ENCODE data around the gene NUCB1.
A peak's percentile ranks its signal among the peaks of the same experiment; 100 is the strongest.

Gene NUCB1

DNA sequence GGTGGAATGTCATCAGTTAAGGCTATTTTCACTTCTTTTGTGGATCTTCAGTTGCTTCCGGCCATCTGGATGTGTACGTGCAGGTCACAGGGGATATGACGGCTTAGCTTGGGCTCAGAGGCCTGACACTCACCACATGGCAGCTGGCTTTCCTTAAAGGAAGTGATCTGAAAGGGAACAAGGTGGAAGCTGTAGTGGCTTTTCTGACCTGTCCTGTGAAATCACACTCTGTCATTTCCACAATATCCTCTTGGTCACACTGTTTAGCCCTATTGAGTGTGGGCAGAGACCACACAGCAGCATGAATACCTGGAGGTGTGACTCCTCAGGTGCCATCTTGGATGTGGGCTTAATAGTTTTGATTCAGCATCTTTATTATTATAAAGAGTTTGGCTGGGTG, 50.0 kb downstream of the NUCB1 start:
- peaks cover 0 to 1% of the 10 kb centered on the region in 2 donors for H3K4me1 ChIP-seq (ENCODE audit: control insufficient read depth in 1 of 2, insufficient read depth in 2 of 2, low read length in 2 of 2)
- no peak overlapping the region for H3K4me3 ChIP-seq (ENCODE audit: low read depth in 1 of 2, low read length in 2 of 2)
- no peak overlapping the region for H3K9ac ChIP-seq (ENCODE audit: low read depth in 1 of 2, low read length in 2 of 2)
- no peak overlapping the region for H3K27ac ChIP-seq (ENCODE audit: low read depth, low read length)
- no peaks in the 10 kb centered on the region for H3K36me3 ChIP-seq (ENCODE audit: control insufficient read depth in 1 of 2, insufficient read depth in 2 of 2, low read length in 2 of 2)
- H3K9me3 ChIP-seq (ENCODE audit: control insufficient read depth in 1 of 2, low read length in 2 of 2), result peaks cover 0 to 5% of the 10 kb centered on the region in 2 donors
- H3K27me3 ChIP-seq (ENCODE audit: control insufficient read depth in 1 of 2, insufficient read depth in 2 of 2, low read length in 2 of 2), result no peaks in the 10 kb centered on the region

DNA sequence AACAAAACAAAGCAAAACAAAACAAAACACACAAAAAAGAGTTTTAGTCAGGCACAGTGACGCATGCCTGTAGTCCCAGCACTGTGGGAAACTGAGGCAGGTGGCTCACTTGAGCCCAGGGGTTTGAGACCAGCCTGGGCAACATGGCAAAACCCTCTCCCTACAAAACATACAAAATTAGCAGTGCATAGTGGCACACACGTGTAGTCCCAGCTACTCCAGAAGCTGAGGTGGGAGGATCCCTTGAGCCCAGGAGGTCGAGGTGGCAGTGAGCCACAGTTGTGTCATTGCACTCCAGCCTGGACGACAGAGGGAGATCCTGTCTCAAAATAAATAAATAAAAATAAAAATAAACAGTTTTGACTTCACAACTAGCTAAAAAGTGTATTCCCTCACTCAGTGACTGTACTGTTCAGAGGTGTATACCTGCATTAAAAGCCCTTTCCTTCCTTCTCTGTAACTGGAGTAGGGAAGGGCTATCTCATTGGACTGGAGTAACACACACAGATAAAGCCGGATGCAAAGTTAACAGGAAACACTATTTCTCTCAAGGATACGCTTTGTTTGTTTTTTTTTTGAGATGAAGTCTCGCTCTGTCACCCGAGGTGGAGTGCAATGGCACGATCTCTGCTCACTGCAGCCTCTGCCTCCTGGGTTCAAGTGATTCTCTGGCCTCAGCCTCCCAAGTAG, 50.9 kb downstream of the NUCB1 start:
- Histone ChIP-seq H3K9me3 (ENCODE audit: control insufficient read depth in 1 of 2, low read length in 2 of 2) (peaks cover 0 to 5% of the 10 kb centered on the region in 2 donors), H3K9ac (ENCODE audit: low read depth in 1 of 2, low read length in 2 of 2) (no peak overlapping the region), H3K36me3 (ENCODE audit: control insufficient read depth in 1 of 2, insufficient read depth in 2 of 2, low read length in 2 of 2) (peaks cover 0 to 5% of the 10 kb centered on the region in 2 donors), H3K4me1 (ENCODE audit: control insufficient read depth in 1 of 2, insufficient read depth in 2 of 2, low read length in 2 of 2) (peaks cover 8 to 9% of the 10 kb centered on the region in 2 donors), H3K27ac (ENCODE audit: low read depth, low read length) (no peak overlapping the region), H3K27me3 (ENCODE audit: control insufficient read depth in 1 of 2, insufficient read depth in 2 of 2, low read length in 2 of 2) (no peaks in the 10 kb centered on the region), H3K4me3 (ENCODE audit: low read depth in 1 of 2, low read length in 2 of 2) (no peak overlapping the region)

DNA sequence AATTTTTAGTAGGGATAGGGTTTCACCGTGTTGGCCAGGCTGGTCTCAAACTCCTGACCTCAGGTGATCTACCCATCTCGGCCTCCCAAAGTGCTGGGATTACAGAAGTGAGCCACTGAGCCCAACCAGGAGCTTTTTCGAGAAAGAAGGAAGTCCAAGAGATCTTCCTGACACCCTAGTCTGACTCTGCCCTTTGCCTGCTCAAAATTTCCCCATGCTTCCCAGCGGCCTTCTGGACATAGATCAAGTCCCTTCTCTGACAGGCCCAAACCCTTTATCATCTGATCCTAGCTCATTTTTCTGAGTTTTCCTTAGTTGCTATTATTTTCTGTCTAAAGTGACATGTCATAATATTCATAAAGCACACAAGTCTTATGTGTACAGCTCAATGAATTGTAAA, 53.0 kb downstream of the NUCB1 start:
- H3K27me3 ChIP-seq (ENCODE audit: control insufficient read depth in 1 of 2, insufficient read depth in 2 of 2, low read length in 2 of 2), result no peaks in the 10 kb centered on the region
- H3K36me3 ChIP-seq (ENCODE audit: control insufficient read depth in 1 of 2, insufficient read depth in 2 of 2, low read length in 2 of 2), result peaks cover 0 to 7% of the 10 kb centered on the region in 2 donors
- peaks cover 12 to 14% of the 10 kb centered on the region in 2 donors for H3K4me1 ChIP-seq (ENCODE audit: control insufficient read depth in 1 of 2, insufficient read depth in 2 of 2, low read length in 2 of 2)
- no peak overlapping the region for H3K27ac ChIP-seq (ENCODE audit: low read depth, low read length)
- no peak overlapping the region for H3K4me3 ChIP-seq (ENCODE audit: low read depth in 1 of 2, low read length in 2 of 2)
- no peak overlapping the region for H3K9ac ChIP-seq (ENCODE audit: low read depth in 1 of 2, low read length in 2 of 2)
- no peaks in the 10 kb centered on the region for H3K9me3 ChIP-seq (ENCODE audit: control insufficient read depth in 1 of 2, low read length in 2 of 2)

DNA sequence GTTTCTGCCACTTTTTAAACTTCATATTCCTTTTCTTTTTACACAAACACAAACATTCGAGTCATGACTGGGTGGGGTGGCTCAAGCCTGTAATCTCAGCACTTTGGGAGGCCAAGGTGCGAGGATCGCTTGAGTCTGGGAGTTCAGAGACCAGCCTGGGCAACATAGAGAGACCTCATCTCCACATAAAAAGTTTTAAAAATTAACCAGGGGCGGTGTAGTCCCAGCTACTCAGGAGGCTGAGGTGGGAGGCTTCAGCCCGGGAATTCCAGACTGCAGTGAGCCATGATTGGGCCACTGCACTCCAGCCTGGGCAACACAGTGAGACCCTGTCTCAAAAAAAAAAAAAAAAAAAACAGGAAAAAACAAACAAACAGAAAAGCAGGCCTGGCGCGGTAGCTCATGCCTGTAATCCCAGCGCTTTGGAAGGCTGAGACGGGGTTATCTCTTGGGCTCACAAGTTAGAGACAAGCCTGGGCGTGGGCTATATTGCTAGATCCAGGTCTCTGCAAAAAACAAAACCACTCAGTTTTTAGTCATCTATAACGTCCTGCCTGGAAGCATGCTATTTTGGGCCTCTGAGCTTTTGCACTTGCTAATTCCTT, 54.0 kb downstream of the NUCB1 start:
- Histone ChIP-seq H3K27me3 (ENCODE audit: control insufficient read depth in 1 of 2, insufficient read depth in 2 of 2, low read length in 2 of 2) (no peaks in the 10 kb centered on the region), H3K4me3 (ENCODE audit: low read depth in 1 of 2, low read length in 2 of 2) (peak overlapping the region; percentile 87 to 89), H3K36me3 (ENCODE audit: control insufficient read depth in 1 of 2, insufficient read depth in 2 of 2, low read length in 2 of 2) (peaks cover 0 to 7% of the 10 kb centered on the region in 2 donors), H3K9me3 (ENCODE audit: control insufficient read depth in 1 of 2, low read length in 2 of 2) (no peaks in the 10 kb centered on the region), H3K4me1 (ENCODE audit: control insufficient read depth in 1 of 2, insufficient read depth in 2 of 2, low read length in 2 of 2) (peaks cover 12 to 14% of the 10 kb centered on the region in 2 donors), H3K9ac (ENCODE audit: low read depth in 1 of 2, low read length in 2 of 2) (peak overlapping the region; percentile 1 to 20), H3K27ac (ENCODE audit: low read depth, low read length) (peak overlapping the region; percentile 28)

DNA sequence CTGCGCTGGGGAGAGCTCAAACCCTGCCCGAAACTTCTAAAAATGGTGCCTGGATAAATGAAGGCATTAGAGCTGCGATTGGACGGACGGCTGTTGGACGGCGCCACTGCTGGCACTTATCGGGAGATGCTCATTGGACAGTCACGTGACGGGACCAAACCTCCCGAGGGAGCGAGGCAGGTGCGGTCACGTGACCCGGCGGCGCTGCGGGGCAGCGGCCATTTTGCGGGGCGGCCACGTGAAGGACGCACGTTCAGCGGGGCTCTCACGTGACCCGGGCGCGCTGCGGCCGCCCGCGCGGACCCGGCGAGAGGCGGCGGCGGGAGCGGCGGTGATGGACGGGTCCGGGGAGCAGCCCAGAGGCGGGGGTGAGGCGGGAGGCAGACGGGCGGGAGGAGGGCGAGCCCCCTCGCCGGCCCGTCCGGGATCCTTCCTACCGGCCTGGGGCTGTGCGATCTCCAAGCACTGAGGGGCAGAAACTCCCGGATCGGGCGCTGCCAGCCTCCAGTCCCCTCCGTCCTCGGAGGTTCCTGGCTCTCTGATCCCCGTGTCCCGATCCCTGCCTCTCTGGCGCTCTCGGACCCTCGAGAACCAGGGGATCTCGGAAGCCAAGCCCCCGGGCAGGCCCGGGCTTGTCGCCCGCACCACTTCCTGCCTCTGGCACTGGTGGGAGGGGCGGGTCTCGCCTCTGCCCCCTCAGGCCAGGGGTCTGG, 54.6 kb downstream of the NUCB1 start, which contains the start of gene BAX:
Gene BAX (plus strand): TSS at position 281 of the 713 bp plus-strand sequence. CDS start 54 bp downstream, at position 335.
- peak within 1 kb of the TSS; percentile 87 to 89 for H3K4me3 ChIP-seq (ENCODE audit: low read depth in 1 of 2, low read length in 2 of 2)
- no peaks in the 10 kb centered on the region for H3K27me3 ChIP-seq (ENCODE audit: control insufficient read depth in 1 of 2, insufficient read depth in 2 of 2, low read length in 2 of 2)
- peaks cover 12 to 14% of the 10 kb centered on the region in 2 donors for H3K4me1 ChIP-seq (ENCODE audit: control insufficient read depth in 1 of 2, insufficient read depth in 2 of 2, low read length in 2 of 2)
- peak within 1 kb of the TSS; percentile 94 to 98 for H3K9ac ChIP-seq (ENCODE audit: low read depth in 1 of 2, low read length in 2 of 2)
- peaks cover 0 to 7% of the 10 kb centered on the region in 2 donors for H3K36me3 ChIP-seq (ENCODE audit: control insufficient read depth in 1 of 2, insufficient read depth in 2 of 2, low read length in 2 of 2)
- H3K27ac ChIP-seq (ENCODE audit: low read depth, low read length), result peak within 1 kb of the TSS; percentile 74
- H3K9me3 ChIP-seq (ENCODE audit: control insufficient read depth in 1 of 2, low read length in 2 of 2), result no peaks in the 10 kb centered on the region

DNA sequence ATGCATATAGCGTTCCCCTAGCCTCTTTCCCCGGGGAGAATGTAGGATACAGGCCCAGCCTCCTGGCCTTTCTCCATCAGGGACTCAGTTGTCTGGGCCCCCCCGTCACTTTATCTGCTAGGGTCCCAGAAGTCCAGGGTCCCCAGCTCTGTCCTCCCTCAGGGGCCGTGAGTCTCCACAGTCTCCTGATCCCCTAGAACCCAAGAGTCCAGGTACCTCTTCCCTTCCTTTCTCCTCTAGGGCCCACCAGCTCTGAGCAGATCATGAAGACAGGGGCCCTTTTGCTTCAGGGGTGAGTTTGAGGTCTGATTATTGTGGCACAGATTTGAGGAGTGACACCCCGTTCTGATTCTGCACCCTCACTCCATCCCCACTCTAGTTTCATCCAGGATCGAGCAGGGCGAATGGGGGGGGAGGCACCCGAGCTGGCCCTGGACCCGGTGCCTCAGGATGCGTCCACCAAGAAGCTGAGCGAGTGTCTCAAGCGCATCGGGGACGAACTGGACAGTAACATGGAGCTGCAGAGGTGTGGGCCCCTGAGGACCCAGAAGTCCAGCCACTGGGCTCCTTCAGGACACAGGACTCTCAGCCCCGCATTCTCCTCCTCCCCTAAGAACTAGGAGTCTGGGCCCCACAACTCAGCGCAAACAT, 55.3 kb downstream of the NUCB1 start:
- Histone ChIP-seq H3K27ac (ENCODE audit: low read depth, low read length) (peak overlapping the region; percentile 74), H3K9ac (ENCODE audit: low read depth in 1 of 2, low read length in 2 of 2) (peak overlapping the region; percentile 94 to 98), H3K36me3 (ENCODE audit: control insufficient read depth in 1 of 2, insufficient read depth in 2 of 2, low read length in 2 of 2) (peaks cover 0 to 7% of the 10 kb centered on the region in 2 donors), H3K9me3 (ENCODE audit: control insufficient read depth in 1 of 2, low read length in 2 of 2) (no peaks in the 10 kb centered on the region), H3K27me3 (ENCODE audit: control insufficient read depth in 1 of 2, insufficient read depth in 2 of 2, low read length in 2 of 2) (no peaks in the 10 kb centered on the region), H3K4me1 (ENCODE audit: control insufficient read depth in 1 of 2, insufficient read depth in 2 of 2, low read length in 2 of 2) (peaks cover 12 to 18% of the 10 kb centered on the region in 2 donors), H3K4me3 (ENCODE audit: low read depth in 1 of 2, low read length in 2 of 2) (peak overlapping the region; percentile 87 to 89)

DNA sequence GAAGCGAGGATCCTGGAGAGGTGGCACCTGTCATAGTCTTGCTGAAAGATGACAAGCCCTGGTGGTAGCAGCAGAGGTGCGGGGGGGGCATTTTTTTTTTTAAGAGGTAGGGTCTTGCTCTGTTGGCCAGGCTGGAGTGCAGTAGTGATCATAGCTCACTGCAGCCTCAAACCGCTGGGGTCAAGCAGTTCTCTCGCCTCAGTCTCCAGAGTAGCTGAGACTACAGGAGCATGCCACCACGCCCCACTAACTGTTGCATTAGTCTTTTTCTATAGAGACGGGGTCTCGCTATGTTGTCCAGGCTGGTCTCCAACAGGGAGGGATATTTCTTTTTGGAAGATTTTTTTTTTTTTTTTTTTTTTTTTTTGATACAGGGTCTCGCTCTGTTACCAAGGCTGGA, 57.9 kb downstream of the NUCB1 start:
- H3K27ac ChIP-seq (ENCODE audit: low read depth, low read length), result no peak overlapping the region
- H3K4me3 ChIP-seq (ENCODE audit: low read depth in 1 of 2, low read length in 2 of 2), result no peak overlapping the region
- H3K9ac ChIP-seq (ENCODE audit: low read depth in 1 of 2, low read length in 2 of 2), result no peak overlapping the region
- peaks cover 0 to 7% of the 10 kb centered on the region in 2 donors for H3K36me3 ChIP-seq (ENCODE audit: control insufficient read depth in 1 of 2, insufficient read depth in 2 of 2, low read length in 2 of 2)
- H3K27me3 ChIP-seq (ENCODE audit: control insufficient read depth in 1 of 2, insufficient read depth in 2 of 2, low read length in 2 of 2), result no peaks in the 10 kb centered on the region
- peaks cover 27 to 35% of the 10 kb centered on the region in 2 donors for H3K4me1 ChIP-seq (ENCODE audit: control insufficient read depth in 1 of 2, insufficient read depth in 2 of 2, low read length in 2 of 2)
- H3K9me3 ChIP-seq (ENCODE audit: control insufficient read depth in 1 of 2, low read length in 2 of 2), result no peaks in the 10 kb centered on the region

DNA sequence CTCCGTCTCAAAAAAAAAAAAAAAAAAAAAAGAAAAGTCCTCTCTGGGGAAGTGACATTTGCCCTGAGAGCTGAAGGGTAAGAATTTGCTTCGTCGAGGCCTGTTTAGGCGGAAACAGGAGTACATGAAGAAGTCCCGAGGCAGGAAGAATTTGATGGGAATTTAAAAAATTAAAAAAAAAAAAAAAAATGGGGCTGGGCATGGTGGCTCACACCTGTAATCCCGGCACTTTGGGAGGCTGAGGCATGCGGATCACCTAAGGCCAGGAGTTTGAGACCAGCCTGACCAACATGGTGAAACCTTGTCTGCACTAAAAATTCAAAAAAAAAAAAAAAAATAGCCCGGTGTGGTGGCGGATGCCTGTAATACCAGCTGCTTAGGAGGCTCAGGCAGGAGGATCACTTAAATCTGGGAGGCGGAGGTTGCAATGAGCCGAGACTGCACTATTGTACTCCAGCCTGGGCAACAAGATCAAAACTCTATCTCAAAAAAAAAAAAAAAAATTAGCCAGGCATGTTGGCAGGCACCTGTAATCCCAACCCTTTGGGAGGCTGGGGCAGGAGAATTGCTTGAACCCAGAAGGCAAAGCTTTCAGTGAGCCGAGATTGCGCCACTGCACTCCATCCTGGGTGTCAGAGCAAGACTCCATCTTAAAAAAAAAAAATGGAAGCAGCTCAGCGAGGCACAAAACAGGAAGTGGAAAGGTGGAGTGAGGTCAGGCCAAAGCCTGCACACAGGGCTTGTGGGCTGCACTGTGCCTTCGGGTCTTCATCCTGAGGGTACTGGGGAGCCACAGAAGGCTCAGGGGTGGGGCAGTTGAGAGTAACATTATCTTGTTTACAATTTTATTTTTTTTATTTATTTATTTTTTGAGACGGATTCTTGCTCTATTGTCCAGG, 59.5 kb downstream of the NUCB1 start:
- H3K4me1 ChIP-seq (ENCODE audit: control insufficient read depth in 1 of 2, insufficient read depth in 2 of 2, low read length in 2 of 2), result peaks cover 35 to 50% of the 10 kb centered on the region in 2 donors
- H3K9ac ChIP-seq (ENCODE audit: low read depth in 1 of 2, low read length in 2 of 2), result peak overlapping the region in 1 of 2 donors; percentile 18
- no peaks in the 10 kb centered on the region for H3K9me3 ChIP-seq (ENCODE audit: control insufficient read depth in 1 of 2, low read length in 2 of 2)
- peaks cover 0 to 7% of the 10 kb centered on the region in 2 donors for H3K36me3 ChIP-seq (ENCODE audit: control insufficient read depth in 1 of 2, insufficient read depth in 2 of 2, low read length in 2 of 2)
- no peaks in the 10 kb centered on the region for H3K27me3 ChIP-seq (ENCODE audit: control insufficient read depth in 1 of 2, insufficient read depth in 2 of 2, low read length in 2 of 2)
- no peak overlapping the region for H3K27ac ChIP-seq (ENCODE audit: low read depth, low read length)
- H3K4me3 ChIP-seq (ENCODE audit: low read depth in 1 of 2, low read length in 2 of 2), result no peak overlapping the region

DNA sequence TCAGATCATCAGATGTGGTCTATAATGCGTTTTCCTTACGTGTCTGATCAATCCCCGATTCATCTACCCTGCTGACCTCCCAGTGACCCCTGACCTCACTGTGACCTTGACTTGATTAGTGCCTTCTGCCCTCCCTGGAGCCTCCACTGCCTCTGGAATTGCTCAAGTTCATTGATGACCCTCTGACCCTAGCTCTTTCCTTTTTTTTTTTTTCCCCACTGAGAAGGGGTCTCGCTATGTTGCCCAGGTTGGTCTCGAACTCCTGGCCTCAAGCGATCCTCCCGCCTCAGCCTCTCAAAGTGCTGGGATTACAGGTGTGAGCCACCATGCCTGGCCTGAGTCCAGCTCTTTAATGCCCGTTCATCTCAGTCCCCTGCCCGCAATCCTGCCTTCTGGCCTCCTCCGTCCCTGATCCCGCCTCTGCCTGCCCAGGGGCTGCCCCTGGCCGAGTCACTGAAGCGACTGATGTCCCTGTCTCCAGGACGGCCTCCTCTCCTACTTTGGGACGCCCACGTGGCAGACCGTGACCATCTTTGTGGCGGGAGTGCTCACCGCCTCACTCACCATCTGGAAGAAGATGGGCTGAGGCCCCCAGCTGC, 61.0 kb downstream of the NUCB1 start:
- Histone ChIP-seq H3K9ac (ENCODE audit: low read depth in 1 of 2, low read length in 2 of 2) (peak overlapping the region; percentile 22 to 25), H3K36me3 (ENCODE audit: control insufficient read depth in 1 of 2, insufficient read depth in 2 of 2, low read length in 2 of 2) (peaks cover 0 to 5% of the 10 kb centered on the region in 2 donors), H3K9me3 (ENCODE audit: control insufficient read depth in 1 of 2, low read length in 2 of 2) (no peaks in the 10 kb centered on the region), H3K27me3 (ENCODE audit: control insufficient read depth in 1 of 2, insufficient read depth in 2 of 2, low read length in 2 of 2) (no peaks in the 10 kb centered on the region), H3K4me3 (ENCODE audit: low read depth in 1 of 2, low read length in 2 of 2) (no peak overlapping the region), H3K27ac (ENCODE audit: low read depth, low read length) (peak overlapping the region; percentile 88), H3K4me1 (ENCODE audit: control insufficient read depth in 1 of 2, insufficient read depth in 2 of 2, low read length in 2 of 2) (peaks cover 27 to 44% of the 10 kb centered on the region in 2 donors)

Measured in duodenal mucosa (tissue), 2 donors.